HG02885 (cell line): Measurements from ENCODE around the gene CD72.

Experiments
- ATAC-seq: cut with Tn5 transposase; IDR thresholded peaks from one replicate; pipeline ENCODE4 v1.9.1; 2021; ENCODE audit warnings: mild to moderate bottlenecking; ENCODE audit not compliant: unreplicated experiment, poor library complexity

Gene CD72

DNA sequence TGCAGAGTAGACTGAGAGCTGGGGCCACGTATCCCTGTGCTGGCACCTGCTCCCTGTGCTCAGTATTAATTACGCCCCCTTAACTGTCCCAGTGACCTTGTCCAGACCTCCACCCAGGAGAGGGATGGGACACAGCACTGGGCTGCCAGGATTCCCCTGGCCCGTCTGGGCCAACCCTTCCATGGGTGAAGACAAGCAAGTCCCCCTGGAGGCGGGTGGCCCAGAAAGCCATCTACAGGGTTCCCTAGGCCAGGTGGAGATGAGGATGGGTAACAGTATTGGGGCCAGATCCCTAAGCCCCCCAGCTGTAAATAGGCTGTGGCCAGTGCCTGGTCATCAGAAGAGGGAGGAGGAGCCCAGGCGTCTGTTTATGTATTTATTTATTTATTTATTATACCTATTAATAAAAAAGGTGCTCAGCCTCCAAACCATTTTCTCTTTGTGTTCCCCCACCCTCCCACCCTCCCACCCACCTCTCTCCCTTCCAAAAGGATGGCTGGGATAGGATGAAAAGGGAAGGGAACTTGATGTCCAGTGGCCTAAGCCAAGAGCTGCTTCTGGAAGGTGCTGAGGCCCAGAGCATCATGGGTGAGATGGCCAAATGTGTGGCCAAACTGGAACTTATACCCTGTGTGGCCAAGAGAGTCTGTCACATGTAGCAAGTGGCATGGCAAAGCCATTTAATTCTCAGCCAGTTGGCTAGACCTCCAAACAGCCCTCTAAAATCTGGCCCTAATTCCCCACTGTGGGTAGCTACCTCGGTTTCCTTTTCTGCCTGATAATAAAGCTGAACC lies 56.5 kb downstream of the CD72 start:
- no peak for ATAC-seq

DNA sequence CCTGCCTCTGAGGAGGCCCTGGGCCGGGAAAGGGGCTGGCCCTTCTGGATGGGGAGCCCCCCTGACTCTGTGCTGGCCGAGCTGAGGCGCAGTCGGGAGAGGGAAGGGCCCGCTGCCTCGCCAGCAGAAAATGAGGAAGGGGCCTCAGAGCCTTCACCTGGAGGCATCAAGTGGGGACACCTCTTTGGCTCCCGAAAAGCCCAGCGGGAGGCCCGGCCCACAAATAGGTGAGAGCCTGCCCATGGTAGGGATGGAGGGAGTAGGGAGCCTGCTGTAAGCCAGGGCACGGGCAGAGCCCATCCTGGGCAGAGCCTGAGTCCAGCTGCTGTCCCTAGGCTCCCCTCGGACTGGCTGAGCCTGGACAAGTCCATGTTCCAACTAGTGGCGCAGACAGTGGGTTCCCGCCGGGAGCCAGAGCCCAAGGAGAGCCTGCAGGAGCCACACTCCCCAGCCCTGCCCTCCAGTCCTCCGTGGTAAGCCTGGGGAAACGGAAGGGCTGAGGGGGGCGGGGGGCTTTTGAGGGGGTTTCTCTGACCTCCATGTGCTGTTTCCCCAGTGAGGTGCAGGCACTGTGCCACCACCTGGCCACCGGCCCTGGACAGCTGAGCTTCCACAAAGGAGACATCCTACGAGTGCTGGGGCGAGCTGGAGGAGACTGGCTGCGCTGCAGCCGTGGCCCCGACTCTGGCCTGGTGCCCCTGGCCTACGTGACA lies 57.4 kb downstream of the CD72 start:
- ATAC-seq = no peak
